Fibroblast of mammary gland (primary cell): Measurements from ENCODE around the gene RNPS1.
A peak's percentile ranks its signal among the peaks of the same experiment; 100 is the strongest.

Experiments
- DNase-seq: peaks from one replicate; pipeline ENCODE4 v3.0.0-alpha.2; 2010; ENCODE audit warnings: low read depth
- H3K4me3 ChIP-seq: 2 replicates; pipeline ENCODE4 v1.5.1; 2011; ENCODE audit warnings: low read depth, mild to moderate bottlenecking, low read length, moderate library complexity; ENCODE audit not compliant: control insufficient read depth
- CTCF ChIP-seq: conservative IDR thresholded peaks from 2 replicates; pipeline ENCODE4 v1.5.1; 2011; ENCODE audit warnings: low read depth, low read length, inconsistent platforms; ENCODE audit not compliant: control insufficient read depth, insufficient read depth

RNPS1 gene

GRCh38 chr16:2206780-2207433 lies 61.0 kb downstream of the RNPS1 start:
- H3K4me3 ChIP-seq: no peak overlapping the region
- no peak for TF ChIP-seq CTCF
- no peak for DNase-seq

GRCh38 chr16:2206420-2206779 lies 61.5 kb downstream of the RNPS1 start:
- TF ChIP-seq CTCF: no peak
- no peak for DNase-seq
- H3K4me3 ChIP-seq: peak overlapping the region; percentile 84

GRCh38 chr16:2205967-2206313 lies 62.0 kb downstream of the RNPS1 start:
- TF ChIP-seq CTCF: no peak
- peak overlapping the region; percentile 84 for H3K4me3 ChIP-seq
- DNase-seq: no peak

- TF ChIP-seq CTCF: no peak
- DNase-seq: peak; percentile 81
- H3K4me3 ChIP-seq: peak within 1 kb of the TSS; percentile 84
Measured at GRCh38 chr16:2205104-2205966, 62.6 kb downstream of the RNPS1 start, which contains the start of gene MLST8. Gene MLST8, plus strand, starts transcription at chr16:2205454. Its CDS starts 632 bp downstream, at chr16:2206086.

GRCh38 chr16:2204416-2205103 lies 63.4 kb downstream of the RNPS1 start:
- no peak for DNase-seq
- no peak for TF ChIP-seq CTCF
- peak overlapping the region; percentile 84 for H3K4me3 ChIP-seq
